Measurements from ENCODE around the gene TNFRSF18. TPM values are rescaled to one million over a fixed set of nuclear protein-coding genes. Genes with fewer than 3 reads are reported as not detected.

The TNFRSF18 gene
- total RNA-seq, 6 experiments from 2014 or later: 0.24 to 0.27 TPM; not detected in 4

DNA sequence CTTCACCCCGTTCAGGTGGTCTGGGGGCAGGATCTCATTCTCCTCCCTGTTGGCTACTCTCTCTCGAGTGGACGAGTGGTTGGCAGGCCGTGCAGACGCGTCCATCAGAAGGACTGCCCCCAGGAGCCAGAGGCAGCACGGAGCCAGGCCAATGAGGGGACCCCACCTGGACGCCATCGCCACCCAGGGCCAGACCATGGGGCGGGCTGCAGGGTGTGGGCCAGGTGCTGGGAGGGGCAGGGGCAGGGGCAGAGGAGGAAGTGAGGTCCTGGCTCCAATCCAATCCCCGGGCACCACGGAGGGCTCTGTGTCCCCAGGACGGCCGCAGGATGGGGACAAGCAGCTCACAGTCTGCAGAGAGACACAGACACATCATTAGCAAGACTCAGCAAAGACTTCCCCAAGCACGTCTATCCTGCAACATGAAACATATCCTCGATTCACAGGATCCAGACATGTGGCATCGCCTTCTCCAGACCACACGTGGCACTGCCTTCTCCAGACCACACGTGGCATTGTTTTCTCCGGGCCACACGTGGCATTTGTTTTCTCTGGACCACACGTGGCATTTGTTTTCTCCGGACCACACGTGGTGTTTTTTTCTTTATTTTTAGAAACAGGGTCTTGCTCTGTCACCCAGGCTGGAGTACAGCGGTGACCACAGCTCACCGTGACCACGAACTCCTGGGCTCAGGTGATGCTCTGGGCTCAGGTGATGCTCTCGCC is 22.4 kb upstream of the TNFRSF18 start:
- intact Hi-C loops (cut with DNase I): loop anchor here in 1 of 2 donors (5.0 kb wide), 1 partner anchor 101 kb away; no protein-coding TSS in a partner anchor
- no peak for DNase-seq

DNA sequence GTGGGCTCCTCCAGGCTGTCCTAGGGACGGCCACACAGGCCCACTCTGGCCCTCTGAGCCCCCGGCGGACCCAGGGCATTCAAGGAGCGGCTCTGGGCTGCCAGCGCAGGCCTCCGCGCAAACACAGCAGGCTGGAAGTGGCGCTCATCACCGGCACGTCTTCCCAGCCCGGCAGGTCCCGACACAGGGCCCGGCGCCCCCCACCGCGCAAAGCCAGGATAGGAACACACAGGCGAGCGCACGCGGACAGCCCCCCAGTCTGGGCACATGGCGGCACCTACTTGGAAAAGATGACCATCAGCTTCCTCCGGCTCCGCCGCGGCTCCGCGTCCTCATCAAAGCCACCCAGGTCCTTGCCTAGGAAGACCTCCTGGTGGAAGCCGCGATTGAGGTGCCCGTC is 21.8 kb upstream of the TNFRSF18 start:
- Histone ChIP-seq H3K9me3 (no peaks in the 10 kb centered on the region), H3K36me3 (peaks cover 0 to 39% (median 7%) of the 10 kb centered on the region in 4 donors), H3K4me1 (peaks cover 0 to 20% (median 7%) of the 10 kb centered on the region in 4 donors), H3K27ac (no peak overlapping the region), H3K4me3 (no peak overlapping the region), H3K27me3 (no peaks in the 10 kb centered on the region)
- DNase-seq (no peak), ATAC-seq (no peak)
- WGBS (ENCODE audit: insufficient coverage, low coverage, low lambda C conversion rate, missing lambda C conversion rate): no CpG with 5 or more reads among the region's 30 CpGs
- TF ChIP-seq, protein P1, sequence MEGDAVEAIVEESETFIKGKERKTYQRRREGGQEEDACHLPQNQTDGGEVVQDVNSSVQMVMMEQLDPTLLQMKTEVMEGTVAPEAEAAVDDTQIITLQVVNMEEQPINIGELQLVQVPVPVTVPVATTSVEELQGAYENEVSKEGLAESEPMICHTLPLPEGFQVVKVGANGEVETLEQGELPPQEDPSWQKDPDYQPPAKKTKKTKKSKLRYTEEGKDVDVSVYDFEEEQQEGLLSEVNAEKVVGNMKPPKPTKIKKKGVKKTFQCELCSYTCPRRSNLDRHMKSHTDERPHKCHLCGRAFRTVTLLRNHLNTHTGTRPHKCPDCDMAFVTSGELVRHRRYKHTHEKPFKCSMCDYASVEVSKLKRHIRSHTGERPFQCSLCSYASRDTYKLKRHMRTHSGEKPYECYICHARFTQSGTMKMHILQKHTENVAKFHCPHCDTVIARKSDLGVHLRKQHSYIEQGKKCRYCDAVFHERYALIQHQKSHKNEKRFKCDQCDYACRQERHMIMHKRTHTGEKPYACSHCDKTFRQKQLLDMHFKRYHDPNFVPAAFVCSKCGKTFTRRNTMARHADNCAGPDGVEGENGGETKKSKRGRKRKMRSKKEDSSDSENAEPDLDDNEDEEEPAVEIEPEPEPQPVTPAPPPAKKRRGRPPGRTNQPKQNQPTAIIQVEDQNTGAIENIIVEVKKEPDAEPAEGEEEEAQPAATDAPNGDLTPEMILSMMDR (IDR thresholded peaks at IDR 0.05): no peak
- TF ChIP-seq POLR2A (IDR thresholded peaks at IDR 0.05): no peak
- intact Hi-C loops (cut with DNase I): loop anchor here in 1 of 2 donors (5.0 kb wide), 1 partner anchor 101 kb away; no protein-coding TSS in a partner anchor

More for the DNA sequence above, 22.4 kb upstream of the TNFRSF18 start:
- no peak overlapping the region for H3K4me3 ChIP-seq
- H3K9me3 ChIP-seq: no peaks in the 10 kb centered on the region
- peaks cover 0 to 26% (median 7%) of the 10 kb centered on the region in 4 donors for H3K4me1 ChIP-seq
- H3K36me3 ChIP-seq: peaks cover 0 to 33% (median 7%) of the 10 kb centered on the region in 4 donors
- no peak for ATAC-seq
- no peaks in the 10 kb centered on the region for H3K27me3 ChIP-seq
- no peak overlapping the region for H3K27ac ChIP-seq
- 81% methylated on average over 9 of the region's 28 CpGs for WGBS (ENCODE audit: insufficient coverage, low coverage, low lambda C conversion rate, missing lambda C conversion rate)
- TF ChIP-seq, protein P1 (IDR thresholded peaks at IDR 0.05): no peak
- TF ChIP-seq POLR2A (IDR thresholded peaks at IDR 0.05): no peak

DNA sequence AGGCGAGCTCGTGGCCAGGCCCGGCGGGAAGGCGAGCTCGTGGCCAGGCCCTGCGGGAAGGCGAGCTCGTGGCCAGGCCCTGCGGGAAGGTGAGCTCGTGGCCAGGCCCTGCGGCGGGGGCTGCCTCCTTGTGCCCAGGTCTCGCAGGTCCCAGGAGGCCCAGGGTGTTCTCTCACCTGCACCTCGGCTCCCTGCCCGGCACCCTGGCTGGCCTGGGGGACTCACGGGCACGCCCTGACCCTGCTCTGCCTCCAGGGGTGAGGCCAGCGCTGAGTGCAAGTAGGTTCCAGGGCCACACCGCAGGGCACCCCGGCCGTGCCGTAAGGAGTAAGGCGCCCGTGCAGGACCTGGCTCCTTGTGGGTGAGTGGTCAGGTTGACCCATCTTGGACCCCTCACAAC is 21.0 kb upstream of the TNFRSF18 start:
- Histone ChIP-seq H3K4me1 (peaks cover 0 to 14% (median 7%) of the 10 kb centered on the region in 4 donors), H3K36me3 (peaks cover 0 to 45% (median 8%) of the 10 kb centered on the region in 4 donors), H3K27me3 (no peaks in the 10 kb centered on the region), H3K4me3 (no peak overlapping the region), H3K9me3 (no peaks in the 10 kb centered on the region), H3K27ac (no peak overlapping the region)
- intact Hi-C loops (cut with DNase I): loop anchor here in 1 of 2 donors (5.0 kb wide), 1 partner anchor 100 kb away; no protein-coding TSS in a partner anchor
- WGBS (ENCODE audit: insufficient coverage, low coverage, low lambda C conversion rate, missing lambda C conversion rate): no CpG with 5 or more reads among the region's 25 CpGs
- no peak for ATAC-seq
- TF ChIP-seq, protein P1 (IDR thresholded peaks at IDR 0.05): no peak
- TF ChIP-seq POLR2A (IDR thresholded peaks at IDR 0.05): no peak
- no peak for DNase-seq

DNA sequence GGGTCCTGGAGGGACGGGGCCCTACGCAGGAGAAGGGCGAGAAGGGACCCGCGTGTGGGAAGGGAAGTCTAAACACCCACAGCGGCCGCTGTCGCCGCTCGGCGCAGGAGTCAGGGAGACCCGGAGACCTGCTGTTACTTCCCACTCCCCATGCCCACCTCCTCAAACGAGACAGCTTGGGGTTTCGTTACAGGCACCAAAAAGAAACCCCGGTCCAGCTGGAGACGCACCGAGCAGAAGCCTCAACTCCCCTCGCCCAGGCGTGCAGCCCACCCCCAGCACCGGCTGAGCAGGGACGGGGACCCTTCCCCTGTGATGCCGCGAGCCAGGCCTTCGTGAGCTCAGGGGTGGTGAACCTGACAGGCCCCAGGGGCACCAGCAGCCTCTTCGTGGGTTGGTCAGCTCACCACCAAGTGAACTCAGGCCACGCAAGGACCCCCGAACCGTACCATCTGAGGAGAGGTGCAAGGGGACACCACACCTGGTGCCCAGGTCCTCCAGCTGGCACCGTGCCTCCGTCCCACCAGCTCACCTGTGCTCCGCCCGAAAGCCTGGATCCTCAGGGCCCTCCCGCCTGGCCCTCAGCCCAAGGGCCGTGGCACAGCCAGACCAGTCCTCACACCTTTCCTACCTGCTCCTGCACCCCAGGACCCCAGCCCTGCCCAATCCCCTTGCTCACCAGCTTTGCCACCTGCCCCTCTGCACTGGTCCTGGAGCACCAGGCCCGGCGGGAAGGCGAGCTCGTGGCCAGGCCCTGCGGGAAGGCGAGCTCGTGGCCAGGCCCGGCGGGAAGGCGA is 20.4 kb upstream of the TNFRSF18 start:
- Histone ChIP-seq H3K36me3 (peaks cover 0 to 51% (median 8%) of the 10 kb centered on the region in 4 donors), H3K27me3 (no peaks in the 10 kb centered on the region), H3K27ac (no peak overlapping the region), H3K4me3 (no peak overlapping the region), H3K9me3 (no peaks in the 10 kb centered on the region), H3K4me1 (peaks cover 0 to 14% (median 7%) of the 10 kb centered on the region in 4 donors)
- 95% methylated on average over 19 of the region's 44 CpGs for WGBS (ENCODE audit: insufficient coverage, low coverage, low lambda C conversion rate, missing lambda C conversion rate)
- TF ChIP-seq, protein P1 (IDR thresholded peaks at IDR 0.05): no peak
- TF ChIP-seq POLR2A (IDR thresholded peaks at IDR 0.05): no peak
- DNase-seq (no peak), ATAC-seq (no peak)
- intact Hi-C loops (cut with DNase I): loop anchor here in 1 of 2 donors (5.0 kb wide), 1 partner anchor 99 kb away; no protein-coding TSS in a partner anchor

All from right lobe of liver (tissue), 6 donors.